ENCODE measurements around the gene TMEM184A. TPM values are rescaled to one million over a fixed set of nuclear protein-coding genes. Genes with fewer than 3 reads are reported as not detected.
A peak's percentile ranks its signal among the peaks of the same experiment; 100 is the strongest.

Gene TMEM184A
- total and polyA plus RNA-seq, 2 donors (not counting 1 experiment from before 2014, with no cell fraction given), result not detected

DNA sequence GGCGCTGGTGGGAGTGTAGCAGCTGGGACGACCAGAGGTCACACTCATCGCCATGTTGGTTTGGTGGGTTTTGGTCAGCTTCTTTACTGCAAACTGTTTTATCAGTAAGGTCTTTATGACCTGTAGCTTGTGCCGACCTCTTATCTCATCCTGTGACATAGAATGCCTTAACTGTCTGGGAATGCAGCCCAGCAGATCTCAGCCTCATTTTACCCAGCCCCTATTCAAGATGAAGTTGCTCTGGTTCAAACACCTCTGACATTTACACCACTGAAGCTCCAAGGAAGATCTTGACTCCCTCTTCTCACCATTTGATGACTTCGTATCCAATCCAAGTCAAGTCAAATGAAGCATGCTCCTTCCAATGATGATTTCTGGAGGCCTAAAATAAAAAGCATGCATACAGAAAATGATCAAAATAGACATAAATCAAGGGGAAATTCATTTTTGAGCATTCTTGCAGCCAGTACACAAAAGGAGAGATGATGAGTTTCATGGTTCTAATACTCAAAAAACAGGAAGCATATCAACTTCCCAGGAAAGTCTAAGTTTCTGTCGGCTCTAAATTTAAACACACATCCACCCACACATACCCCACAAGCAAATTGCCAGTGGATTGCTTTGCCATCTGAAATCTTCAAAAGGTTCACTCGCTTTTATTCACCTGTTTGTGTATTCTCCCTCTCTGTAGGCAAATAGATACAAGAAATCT is 16.3 kb upstream of the TMEM184A start:
- H3K9ac ChIP-seq (ENCODE audit: low read length), result no peak overlapping the region
- H3K79me2 ChIP-seq (ENCODE audit: control insufficient read depth, insufficient read depth, low read length), result no peaks in the 10 kb centered on the region
- no peaks in the 10 kb centered on the region for H4K20me1 ChIP-seq (ENCODE audit: control insufficient read depth, insufficient read depth, low read length, poor library complexity, severe bottlenecking)
- DNase-seq (no peak), ATAC-seq (ENCODE audit: low read depth) (no peak)
- H3K4me1 ChIP-seq (ENCODE audit: control insufficient read depth in 2 of 2, insufficient read depth in 2 of 2, low read length in 2 of 2), result peaks cover 12 to 24% of the 10 kb centered on the region in 2 donors
- H3K27me3 ChIP-seq (replicated peaks in 1 of 4; ENCODE audit: control extremely low read depth in 1 of 4, control insufficient read depth in 3 of 4, insufficient read depth in 4 of 4, low read length in 3 of 4), result no peaks in the 10 kb centered on the region
- Mint-ChIP-seq H3K9me3 (ENCODE audit: insufficient read depth) (no peaks in the 10 kb centered on the region), H3K27me3 (no peaks in the 10 kb centered on the region), H3K4me1 (peaks cover 20% of the 10 kb centered on the region), H3K4me3 (peak overlapping the region; percentile 90), H3K27ac (peak overlapping the region; percentile 60)
- no peak overlapping the region for H2AFZ ChIP-seq (ENCODE audit: insufficient read depth, low read depth, low read length, poor library complexity, severe bottlenecking)
- CTCF ChIA-PET, result interaction anchor here (0.6 kb wide), 1 partner anchor 37 kb away, joined by 3 read pairs; no protein-coding TSS in a partner anchor
- H3K36me3 ChIP-seq (replicated peaks in 1 of 2; ENCODE audit: control extremely low read depth in 1 of 2, control insufficient read depth in 1 of 2, extremely low read depth in 1 of 2, insufficient read depth in 2 of 2, low read length in 1 of 2), result peaks cover 0 to 5% of the 10 kb centered on the region in 2 experiments
- TF ChIP-seq EZH2 (IDR thresholded peaks at IDR 0.05; ENCODE audit: borderline replicate concordance, insufficient read depth, low read depth, low read length, poor library complexity, severe bottlenecking) (no peak), CTCF (IDR thresholded peaks at IDR 0.05) (no peak)
- intact Hi-C loops (cut with micrococcal nuclease), result loop anchor here (10.0 kb wide), 2 partner anchors 533 to 663 kb away; partner anchors contain the start of gene MAD1L1
- 72% methylated on average over 2 of the region's 7 CpGs for whole genome bisulfite sequencing (ENCODE audit: insufficient coverage)
- no peaks in the 10 kb centered on the region for H3K9me3 ChIP-seq (ENCODE audit: control extremely low read depth in 1 of 3, control insufficient read depth in 2 of 3, insufficient read depth in 1 of 3, low read length in 2 of 3)
- H3K4me2 ChIP-seq (replicated peaks; ENCODE audit: low read depth, low read length, poor library complexity, severe bottlenecking), result no peak overlapping the region
- peak overlapping the region in 1 of 2 donors; percentile 39 for H3K27ac ChIP-seq (ENCODE audit: low read length in 2 of 2)
- POLR2A ChIA-PET, result interaction anchor here (0.6 kb wide), 1 partner anchor 20 kb away, joined by 4 read pairs; no protein-coding TSS in a partner anchor
- no peak overlapping the region for H3K4me3 ChIP-seq (ENCODE audit: control extremely low read depth in 1 of 5, extremely low read depth in 1 of 5, insufficient read depth in 1 of 5, low read depth in 2 of 5, low read length in 4 of 5)

All from B cell (primary cell).